Gastrocnemius medialis (tissue), 4 donors: ENCODE results near the gene ASAP2. TPM values are rescaled to one million over a fixed set of nuclear protein-coding genes. Genes with fewer than 3 reads are reported as not detected.
A peak's percentile ranks its signal among the peaks of the same experiment; 100 is the strongest.

Experiments
- ATAC-seq, 2 donors: fragments of 150-250 bp; one replicate each; pipeline ENCODE4 v1.9.1; 2016
- DNase-seq, 2 donors: peaks; one replicate each; pipeline ENCODE4 v3.0.0-alpha.2; 2019
- H3K27ac ChIP-seq, 4 donors: fragments of 200-600 bp; sonication (generic); 1 replicate in 1 of 4; 2 replicates in 3 of 4; pipeline ENCODE4 v1.5.1; 2016 to 2018; ENCODE audit warnings: mild to moderate bottlenecking in 2 of 4, moderate library complexity in 1 of 4
- H3K27me3 ChIP-seq, 3 donors: fragments of 200-600 bp; sonication (generic) in 2 of 3; 1 replicate in 1 of 3; 2 replicates in 2 of 3; pipeline versions ENCODE4 v1.5.1 to v1.6.0; 2016 to 2019; ENCODE audit warnings: mild to moderate bottlenecking in 1 of 3, moderate library complexity in 1 of 3
- H3K36me3 ChIP-seq, 2 donors: fragments of 200-600 bp; sonication (generic) in 1 of 2; one replicate each; pipeline ENCODE4 v1.5.1; 2017 to 2018
- H3K4me1 ChIP-seq, 2 donors: fragments of 200-600 bp; sonication (generic) in 1 of 2; one replicate each; pipeline ENCODE4 v1.5.1; 2016 to 2017; ENCODE audit warnings: mild to moderate bottlenecking in 2 of 2
- H3K4me3 ChIP-seq, 4 donors: fragments of 200-600 bp; sonication (generic) in 3 of 4; 1 replicate in 1 of 4; 2 replicates in 3 of 4; pipeline ENCODE4 v1.5.1; 2016 to 2019; ENCODE audit warnings: mild to moderate bottlenecking in 2 of 4
- H3K9me3 ChIP-seq, 3 donors: fragments of 200-600 bp; sonication (generic) in 2 of 3; 1 replicate in 1 of 3; 2 replicates in 2 of 3; pipeline ENCODE4 v1.5.1; 2016 to 2019
- POLR2A ChIP-seq, 2 donors: fragments of 450-650 bp; IDR thresholded peaks; one replicate each; pipeline ENCODE4 v1.6.1; 2017; ENCODE audit warnings: antibody characterized with exemption in 2 of 2, mild to moderate bottlenecking in 2 of 2, moderate library complexity in 2 of 2
- in situ Hi-C, 4 donors: fragments of 200-750 bp; cut with MboI; loops; one replicate each; pipeline versions ENCODE4 v1.15.0 to v1.8.0; 2017; ENCODE audit warnings: low sequenced_read_pairs in 4 of 4
- intact Hi-C: fragments of 100-400 bp; cut with DNase I; formaldehyde crosslinking; loops from one replicate; pipeline ENCODE4 v1.15.1; 2023; ENCODE audit warnings: low total_unique reads
- total RNA-seq, 4 donors: library from RNA; depleted of rRNA; stranded (reverse); fragments of >200 nt; gene quantifications; one replicate each; pipeline versions ENCODE4 v1.1.0 to v1.2.3, GENCODE V29; 2016
- TF ChIP-seq, protein P1 (sequence below), 5 experiments: fragments of 450-650 bp in 3 of 5; fragments of 200-600 bp in 2 of 5; sonication (generic) in 2 of 5; IDR thresholded peaks in 4 of 5; conservative IDR thresholded peaks in 1 of 5; 1 replicate in 4 of 5; 2 replicates in 1 of 5; pipeline ENCODE4 v1.5.1; 2016 to 2019; ENCODE audit warnings: antibody characterized with exemption in 5 of 5, mild to moderate bottlenecking in 3 of 5, moderate library complexity in 3 of 5

Gene ASAP2
- total RNA-seq, 4 donors from 2014 or later: 1.9 to 4.0 (median 3.4) TPM

DNA sequence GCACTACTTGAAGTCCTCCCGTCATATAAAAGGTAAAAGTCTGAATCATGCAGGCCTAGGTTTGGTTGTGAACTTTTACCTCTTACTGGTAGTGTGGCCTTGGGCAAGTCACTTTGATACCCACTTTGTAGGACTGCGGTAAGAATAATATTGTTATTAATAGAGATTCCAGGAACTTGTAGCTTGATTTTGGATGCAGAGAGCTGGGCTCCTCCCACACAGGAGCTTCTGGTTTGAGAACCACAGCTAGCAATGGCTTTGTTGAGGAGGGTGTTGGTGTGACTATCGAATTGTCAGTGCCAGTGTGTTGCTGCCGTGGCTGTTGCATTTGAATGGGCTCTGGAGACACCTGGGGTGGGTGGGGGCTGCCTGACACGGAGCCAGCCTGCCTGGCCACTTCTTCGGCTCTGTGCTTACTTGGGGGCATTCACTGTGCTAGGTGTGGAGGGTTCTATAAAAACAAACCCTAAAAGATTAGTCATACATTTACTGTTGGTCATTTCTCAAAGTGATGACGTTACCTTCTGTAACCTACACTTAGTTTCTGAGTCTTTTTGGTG is 38.5 kb downstream of the ASAP2 start:
- ATAC-seq (no peak), DNase-seq (no peak)
- TF ChIP-seq, protein P1, sequence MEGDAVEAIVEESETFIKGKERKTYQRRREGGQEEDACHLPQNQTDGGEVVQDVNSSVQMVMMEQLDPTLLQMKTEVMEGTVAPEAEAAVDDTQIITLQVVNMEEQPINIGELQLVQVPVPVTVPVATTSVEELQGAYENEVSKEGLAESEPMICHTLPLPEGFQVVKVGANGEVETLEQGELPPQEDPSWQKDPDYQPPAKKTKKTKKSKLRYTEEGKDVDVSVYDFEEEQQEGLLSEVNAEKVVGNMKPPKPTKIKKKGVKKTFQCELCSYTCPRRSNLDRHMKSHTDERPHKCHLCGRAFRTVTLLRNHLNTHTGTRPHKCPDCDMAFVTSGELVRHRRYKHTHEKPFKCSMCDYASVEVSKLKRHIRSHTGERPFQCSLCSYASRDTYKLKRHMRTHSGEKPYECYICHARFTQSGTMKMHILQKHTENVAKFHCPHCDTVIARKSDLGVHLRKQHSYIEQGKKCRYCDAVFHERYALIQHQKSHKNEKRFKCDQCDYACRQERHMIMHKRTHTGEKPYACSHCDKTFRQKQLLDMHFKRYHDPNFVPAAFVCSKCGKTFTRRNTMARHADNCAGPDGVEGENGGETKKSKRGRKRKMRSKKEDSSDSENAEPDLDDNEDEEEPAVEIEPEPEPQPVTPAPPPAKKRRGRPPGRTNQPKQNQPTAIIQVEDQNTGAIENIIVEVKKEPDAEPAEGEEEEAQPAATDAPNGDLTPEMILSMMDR (IDR thresholded peaks at IDR 0.05 in 4 of 5, conservative IDR thresholded peaks at IDR 0.05 in 1 of 5): no peak
- TF ChIP-seq POLR2A (IDR thresholded peaks at IDR 0.05): no peak
- in situ Hi-C loops: no loop called here
- Histone ChIP-seq H3K4me3 (no peak overlapping the region), H3K9me3 (no peaks in the 10 kb centered on the region), H3K4me1 (peaks cover 12 to 17% of the 10 kb centered on the region in 2 donors), H3K27ac (no peak overlapping the region), H3K27me3 (no peaks in the 10 kb centered on the region), H3K36me3 (no peaks in the 10 kb centered on the region)
- intact Hi-C loops: no loop called here

GRCh38 chr2:9247177-9247576 is 40.6 kb downstream of the ASAP2 start:
- in situ Hi-C loops: no loop called here
- ATAC-seq (no peak), DNase-seq (no peak)
- Histone ChIP-seq H3K27ac (peak overlapping the region in 1 of 4 donors; percentile 33), H3K9me3 (no peaks in the 10 kb centered on the region), H3K4me3 (no peak overlapping the region), H3K36me3 (no peaks in the 10 kb centered on the region), H3K4me1 (peaks cover 17 to 23% of the 10 kb centered on the region in 2 donors), H3K27me3 (no peaks in the 10 kb centered on the region)
- TF ChIP-seq POLR2A (IDR thresholded peaks at IDR 0.05): no peak
- TF ChIP-seq, protein P1 (IDR thresholded peaks at IDR 0.05 in 4 of 5, conservative IDR thresholded peaks at IDR 0.05 in 1 of 5): no peak
- intact Hi-C loops: no loop called here

GRCh38 chr2:9247786-9248185 is 41.2 kb downstream of the ASAP2 start:
- Histone ChIP-seq H3K4me1 (peaks cover 17 to 23% of the 10 kb centered on the region in 2 donors), H3K9me3 (no peaks in the 10 kb centered on the region), H3K4me3 (no peak overlapping the region), H3K27ac (peak overlapping the region in 2 of 4 donors; percentile 33 to 39), H3K27me3 (no peaks in the 10 kb centered on the region), H3K36me3 (no peaks in the 10 kb centered on the region)
- intact Hi-C loops: no loop called here
- ATAC-seq: peak; percentile 38 to 45
- in situ Hi-C loops: no loop called here
- DNase-seq: no peak
- TF ChIP-seq, protein P1 (IDR thresholded peaks at IDR 0.05 in 4 of 5, conservative IDR thresholded peaks at IDR 0.05 in 1 of 5): no peak
- TF ChIP-seq POLR2A (IDR thresholded peaks at IDR 0.05): no peak

- intact Hi-C loops (no loop called here), in situ Hi-C loops (no loop called here)
- DNase-seq (no peak), ATAC-seq (no peak)
- Histone ChIP-seq H3K27ac (no peak overlapping the region), H3K9me3 (no peaks in the 10 kb centered on the region), H3K4me3 (no peak overlapping the region), H3K36me3 (no peaks in the 10 kb centered on the region), H3K27me3 (no peaks in the 10 kb centered on the region), H3K4me1 (peaks cover 17 to 23% of the 10 kb centered on the region in 2 donors)
- TF ChIP-seq POLR2A (IDR thresholded peaks at IDR 0.05): no peak
These were observed 41.8 kb downstream of the ASAP2 start for GRCh38 chr2:9248363-9248762.

DNA sequence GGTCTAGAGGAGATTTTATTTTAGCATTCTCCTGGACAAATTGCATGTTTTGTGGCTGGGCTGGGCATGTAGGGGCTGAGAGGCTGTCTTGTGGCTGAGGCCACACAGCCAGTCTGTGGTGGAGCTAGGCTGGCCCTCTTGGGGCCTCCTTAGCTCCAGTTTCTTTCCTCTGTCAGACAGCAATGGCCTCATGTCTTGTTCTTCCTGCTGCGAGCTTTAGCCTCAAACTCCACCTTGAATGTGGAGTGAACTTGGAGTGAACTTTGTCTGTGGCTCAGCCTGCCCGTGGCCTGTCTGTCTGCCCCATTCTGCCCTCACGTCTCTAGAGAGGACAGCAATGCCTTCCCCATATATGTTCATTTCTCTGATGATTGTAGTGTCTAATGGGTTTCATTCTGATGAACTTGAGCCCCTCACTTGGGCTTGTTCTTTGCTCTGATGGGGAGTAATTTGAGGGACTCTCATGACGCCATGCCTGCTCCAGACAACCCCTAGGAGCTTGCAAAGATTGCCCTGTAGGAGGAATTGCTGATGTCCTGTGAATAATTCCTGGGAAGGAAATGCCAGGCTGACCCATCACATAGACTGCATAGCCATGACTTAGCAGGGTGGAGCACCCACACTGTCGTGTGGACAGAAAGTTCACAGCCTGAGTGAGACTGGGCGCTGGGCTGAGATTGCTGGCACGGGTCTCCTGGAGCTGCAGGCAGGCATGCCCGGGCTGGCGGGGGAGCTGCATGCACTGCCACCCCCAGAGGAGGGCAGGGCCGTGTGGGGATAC is 42.6 kb downstream of the ASAP2 start:
- H3K27me3 ChIP-seq: no peaks in the 10 kb centered on the region
- no peak overlapping the region for H3K4me3 ChIP-seq
- no peak for TF ChIP-seq POLR2A (IDR thresholded peaks at IDR 0.05)
- TF ChIP-seq, protein P1 (IDR thresholded peaks at IDR 0.05 in 4 of 5, conservative IDR thresholded peaks at IDR 0.05 in 1 of 5): no peak
- H3K4me1 ChIP-seq: peaks cover 17 to 23% of the 10 kb centered on the region in 2 donors
- no peak for ATAC-seq
- H3K36me3 ChIP-seq: no peaks in the 10 kb centered on the region
- no peaks in the 10 kb centered on the region for H3K9me3 ChIP-seq
- no peak overlapping the region for H3K27ac ChIP-seq
- DNase-seq: no peak
- in situ Hi-C loops: no loop called here
- intact Hi-C loops: no loop called here
